SK-N-SH (cell line): ENCODE results near the gene MPP7.

Experiments
- TAF1 ChIP-seq: IDR thresholded peaks from 2 replicates; pipeline ENCODE4 v1.6.1; 2012; ENCODE audit warnings: low read depth, mild to moderate bottlenecking, low read length, moderate library complexity, borderline replicate concordance
- TF ChIP-seq, protein P1 (sequence below): fragments of 200-600 bp; sonication (generic); IDR thresholded peaks from 2 replicates; pipeline ENCODE4 v1.6.1; 2017; ENCODE audit warnings: antibody characterized with exemption, mild to moderate bottlenecking, moderate library complexity

DNA sequence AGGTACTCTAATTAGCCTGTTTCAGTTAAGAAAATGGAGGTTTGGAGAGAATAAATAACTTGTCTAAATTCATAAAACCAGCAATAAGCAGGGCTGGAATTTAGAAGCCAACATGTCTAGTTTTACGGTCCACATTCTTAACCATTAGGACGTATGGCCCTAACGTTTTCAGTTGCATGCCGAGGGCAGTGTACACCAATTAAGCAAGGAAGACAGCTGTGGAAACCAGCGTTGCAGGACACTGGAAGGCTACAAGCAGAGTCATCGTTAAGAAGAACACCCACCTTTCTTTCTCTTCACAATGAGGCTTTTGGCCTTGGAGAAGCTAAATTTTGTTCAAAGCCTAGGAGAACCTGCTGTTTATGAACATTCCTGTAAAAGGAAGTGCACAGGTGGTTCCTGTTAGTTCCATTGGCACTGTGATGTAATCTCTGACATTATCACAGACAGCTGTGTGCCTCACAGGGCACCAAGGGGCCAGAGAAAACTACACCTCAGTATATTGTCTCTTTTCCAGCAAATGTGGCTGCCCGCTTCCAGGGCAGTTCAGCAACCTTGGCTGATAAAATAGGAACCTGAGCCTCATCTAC, 21.0 kb downstream of the MPP7 start:
- TF ChIP-seq, protein P1, sequence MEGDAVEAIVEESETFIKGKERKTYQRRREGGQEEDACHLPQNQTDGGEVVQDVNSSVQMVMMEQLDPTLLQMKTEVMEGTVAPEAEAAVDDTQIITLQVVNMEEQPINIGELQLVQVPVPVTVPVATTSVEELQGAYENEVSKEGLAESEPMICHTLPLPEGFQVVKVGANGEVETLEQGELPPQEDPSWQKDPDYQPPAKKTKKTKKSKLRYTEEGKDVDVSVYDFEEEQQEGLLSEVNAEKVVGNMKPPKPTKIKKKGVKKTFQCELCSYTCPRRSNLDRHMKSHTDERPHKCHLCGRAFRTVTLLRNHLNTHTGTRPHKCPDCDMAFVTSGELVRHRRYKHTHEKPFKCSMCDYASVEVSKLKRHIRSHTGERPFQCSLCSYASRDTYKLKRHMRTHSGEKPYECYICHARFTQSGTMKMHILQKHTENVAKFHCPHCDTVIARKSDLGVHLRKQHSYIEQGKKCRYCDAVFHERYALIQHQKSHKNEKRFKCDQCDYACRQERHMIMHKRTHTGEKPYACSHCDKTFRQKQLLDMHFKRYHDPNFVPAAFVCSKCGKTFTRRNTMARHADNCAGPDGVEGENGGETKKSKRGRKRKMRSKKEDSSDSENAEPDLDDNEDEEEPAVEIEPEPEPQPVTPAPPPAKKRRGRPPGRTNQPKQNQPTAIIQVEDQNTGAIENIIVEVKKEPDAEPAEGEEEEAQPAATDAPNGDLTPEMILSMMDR, result no peak
- TF ChIP-seq TAF1, result no peak
